Measurements from ENCODE around the gene DDX41.

GRCh38 chr5:177542816-177543465 is 26.2 kb upstream of the DDX41 start:
- no peak for TF ChIP-seq ZKSCAN8 (CRISPR knock-in tag; IDR thresholded peaks at IDR 0.05; ENCODE audit: borderline replicate concordance)
- TF ChIP-seq IKZF1 (IDR thresholded peaks at IDR 0.05): no peak
- no peak for TF ChIP-seq XRCC5 (optimal IDR thresholded peaks at IDR 0.05; ENCODE audit: low read length)
- no peak for TF ChIP-seq CTCF (CRISPR knock-in tag; IDR thresholded peaks at IDR 0.05)
- TF ChIP-seq ZSCAN21 (CRISPR knock-in tag; IDR thresholded peaks at IDR 0.05; ENCODE audit: borderline replicate concordance): no peak
- TF ChIP-seq EP300 (IDR thresholded peaks at IDR 0.05; ENCODE audit: low read depth in 2 of 2, low read length in 2 of 2): no peak
- no peak for TF ChIP-seq EP300 (CRISPR knock-in tag; IDR thresholded peaks at IDR 0.05; ENCODE audit: borderline replicate concordance)
- no peak for TF ChIP-seq ZFP36 (IDR thresholded peaks at IDR 0.05; ENCODE audit: borderline replicate concordance, low read depth, low read length, partially characterized antibody)
- no peak for TF ChIP-seq ZNF572 (CRISPR knock-in tag; IDR thresholded peaks at IDR 0.05)
- no peak for TF ChIP-seq NR3C1 (CRISPR knock-in tag; IDR thresholded peaks at IDR 0.05)

Data from HepG2 (cell line).